Skeletal muscle cell (primary cell): ENCODE data around the gene OR5K4.
"Not testable (repeated sequence)": the region's sequence is repeated elsewhere in the genome, so short reads cannot be mapped to it uniquely, and the experiment has no call there.

Experiments
- DNase-seq: peaks from one replicate; pipeline ENCODE4 v3.0.0-alpha.2; 2010; ENCODE audit warnings: low read depth
- H3K4me3 ChIP-seq: 2 replicates; pipeline ENCODE4 v1.5.1; 2011; ENCODE audit warnings: low read depth, mild to moderate bottlenecking, control low read depth, low read length, moderate library complexity

OR5K4 gene

GRCh38 chr3:98361289-98361688 is 7.6 kb downstream of the OR5K4 start:
- DNase-seq = no peak
- H3K4me3 ChIP-seq = no peak overlapping the region

- no peak overlapping the region for H3K4me3 ChIP-seq
- no peak for DNase-seq
These were observed 14.0 kb downstream of the OR5K4 start for GRCh38 chr3:98367464-98368246.

- no peak overlapping the region for H3K4me3 ChIP-seq
- DNase-seq = no peak
These were observed 17.5 kb downstream of the OR5K4 start for GRCh38 chr3:98371186-98371585.

- no peak for DNase-seq
- no peak overlapping the region for H3K4me3 ChIP-seq
These were observed 18.2 kb downstream of the OR5K4 start for GRCh38 chr3:98371853-98372252.

GRCh38 chr3:98372445-98372844 is 18.8 kb downstream of the OR5K4 start:
- H3K4me3 ChIP-seq = no peak overlapping the region
- DNase-seq = no peak

GRCh38 chr3:98376631-98377030 is 23.0 kb downstream of the OR5K4 start:
- no peak for DNase-seq
- H3K4me3 ChIP-seq = no peak overlapping the region

- DNase-seq = no peak
- H3K4me3 ChIP-seq = no peak overlapping the region
These were observed 34.5 kb downstream of the OR5K4 start for GRCh38 chr3:98388147-98388546.

GRCh38 chr3:98390366-98390765 is 36.7 kb downstream of the OR5K4 start, which contains the start of gene OR5K3:
Gene OR5K3, plus strand, starts transcription at chr3:98390666. Its CDS starts 0 bp downstream, at chr3:98390666.
- no peak within 1 kb of the TSS for H3K4me3 ChIP-seq
- DNase-seq = no peak

GRCh38 chr3:98395101-98395500 is 41.4 kb downstream of the OR5K4 start:
- DNase-seq = no peak
- H3K4me3 ChIP-seq = no peak overlapping the region

- not testable (repeated sequence) for H3K4me3 ChIP-seq, DNase-seq
These were observed 42.8 kb downstream of the OR5K4 start for GRCh38 chr3:98396482-98396881.

- no peak overlapping the region for H3K4me3 ChIP-seq
- no peak for DNase-seq
These were observed 44.9 kb downstream of the OR5K4 start for GRCh38 chr3:98398513-98398912.

- no peak overlapping the region for H3K4me3 ChIP-seq
- no peak for DNase-seq
These were observed 48.9 kb downstream of the OR5K4 start for GRCh38 chr3:98402507-98402906.

- no peak overlapping the region for H3K4me3 ChIP-seq
- no peak for DNase-seq
These were observed 50.4 kb downstream of the OR5K4 start for GRCh38 chr3:98404010-98404409.
